GM12878 (cell line): Measurements from ENCODE around the gene SYK. TPM values are rescaled to one million over a fixed set of nuclear protein-coding genes. Genes with fewer than 3 reads are reported as not detected.
A peak's percentile ranks its signal among the peaks of the same experiment; 100 is the strongest.

Experiments
- CBX5 ChIP-seq: sonication (generic); IDR thresholded peaks from 2 replicates; pipeline ENCODE4 v1.6.1; 2016; ENCODE audit warnings: low read depth, moderate library complexity, mild to moderate bottlenecking, inconsistent platforms
- CHD1 ChIP-seq: IDR thresholded peaks from 2 replicates; pipeline ENCODE4 v1.6.1; 2012; ENCODE audit warnings: low read depth, low read length, improper control_type of control experiment
- FOS ChIP-seq: IDR thresholded peaks from 3 replicates; pipeline ENCODE4 v1.6.1; 2011; ENCODE audit warnings: borderline replicate concordance; ENCODE audit not compliant: insufficient read length; ENCODE audit errors: extremely low read depth
- HCFC1 ChIP-seq: fragments of 150-350 bp; IDR thresholded peaks from 2 replicates; pipeline ENCODE4 v1.6.1; 2014; ENCODE audit warnings: low read length
- IRF4 ChIP-seq: IDR thresholded peaks from 2 replicates; pipeline ENCODE4 v1.6.1; 2011; ENCODE audit warnings: low read depth, low read length
- MEF2B ChIP-seq: fragments of 450-650 bp; IDR thresholded peaks from 2 replicates; pipeline ENCODE4 v1.6.1; 2018; ENCODE audit warnings: mild to moderate bottlenecking, moderate library complexity; ENCODE audit not compliant: partially characterized antibody, poor library complexity, severe bottlenecking
- NBN ChIP-seq: fragments of 450-650 bp; IDR thresholded peaks from 2 replicates; pipeline ENCODE4 v1.6.1; 2016
- NR2C2 ChIP-seq: IDR thresholded peaks from 2 replicates; pipeline ENCODE4 v1.6.1; 2011; ENCODE audit warnings: borderline replicate concordance, low read depth; ENCODE audit not compliant: control insufficient read depth, insufficient read length
- RCOR1 ChIP-seq: conservative IDR thresholded peaks from 2 replicates; pipeline ENCODE4 v1.6.1; 2012; ENCODE audit warnings: low read depth, low read length, improper control_type of control experiment
- SIX5 ChIP-seq: IDR thresholded peaks from 2 replicates; pipeline ENCODE4 v1.6.1; 2011; ENCODE audit warnings: mild to moderate bottlenecking, low read depth, low read length, moderate library complexity; ENCODE audit not compliant: severe bottlenecking
- TCF12 ChIP-seq: IDR thresholded peaks from 2 replicates; pipeline ENCODE4 v1.6.1; 2011; ENCODE audit warnings: low read depth, mild to moderate bottlenecking, low read length
- WRNIP1 ChIP-seq: IDR thresholded peaks from 2 replicates; pipeline ENCODE4 v1.6.1; 2011; ENCODE audit warnings: low read depth, low read length, improper control_type of control experiment, borderline replicate concordance
- ZNF592 ChIP-seq: fragments of 450-650 bp; IDR thresholded peaks from 2 replicates; pipeline ENCODE4 v1.6.1; 2017; ENCODE audit warnings: mild to moderate bottlenecking, moderate library complexity
- ZZZ3 ChIP-seq: IDR thresholded peaks from 2 replicates; pipeline ENCODE4 v1.6.1; 2011; ENCODE audit warnings: low read depth; ENCODE audit not compliant: control insufficient read depth, insufficient read length
- polyA plus RNA-seq, 11 experiments: library from polyadenylated mRNA; depleted of rRNA in 4 of 11; unstranded in 6 of 11; stranded (reverse) in 5 of 11; fragments of >200 nt; fragmentation: Nextera tagmentation in 4 of 11; fragmentation: Illumina TruSeq in 1 of 11; extraction: Ambion mirVana in 4 of 11; extraction: Trizol in 1 of 11; gene quantifications; 1 replicate in 1 of 11; 2 replicates in 10 of 11; pipeline versions ENCODE4 v1.2.1 to v1.2.3, GENCODE V29; 2011 to 2016; ENCODE audit warnings: inconsistent platforms in 2 of 11, missing spikeins in 2 of 11, low read depth in 1 of 11
- total RNA-seq, 4 experiments: library from RNA; depleted of rRNA in 3 of 4; stranded (reverse); fragments of >200 nt in 3 of 4; fragmentation: Illumina TruSeq in 1 of 4; extraction: Trizol in 1 of 4; gene quantifications; 2 replicates each; pipeline versions ENCODE4 v1.2.1 to v1.2.3, GENCODE V29; 2013 to 2021
- TF ChIP-seq, protein P1 (sequence below): fragments of 450-650 bp; IDR thresholded peaks from 2 replicates; pipeline ENCODE4 v1.6.1; 2016; ENCODE audit warnings: mild to moderate bottlenecking
- TF ChIP-seq, protein P2 (sequence below): fragments of 450-650 bp; IDR thresholded peaks from 2 replicates; pipeline ENCODE4 v1.6.1; 2018; ENCODE audit warnings: mild to moderate bottlenecking, low read depth, moderate library complexity; ENCODE audit not compliant: partially characterized antibody

Gene SYK
- total and polyA plus RNA-seq, 10 of the 15 experiments (the other 5 are each of a cell fraction or from before 2014, with no cell fraction given), result 6.5 to 135 (median 68.8) TPM

DNA sequence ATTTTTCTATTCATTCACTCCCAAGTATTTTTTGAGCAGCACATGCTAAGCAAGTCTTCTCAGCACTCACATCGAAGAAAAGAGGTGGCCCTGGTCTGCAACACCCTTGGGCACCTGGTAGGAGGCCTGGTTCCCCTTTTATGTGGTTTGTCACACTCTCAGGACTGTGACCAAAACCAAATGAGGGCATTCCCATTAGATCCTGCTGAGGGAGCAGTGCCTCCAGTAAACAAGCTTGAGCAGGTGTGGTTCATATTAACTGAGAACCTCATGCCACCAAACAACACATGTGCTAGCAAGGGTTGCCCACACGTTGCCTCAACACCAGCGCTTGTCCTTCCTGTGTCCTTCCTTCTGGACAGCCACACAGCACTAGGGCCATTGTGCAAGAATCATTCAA is 26.9 kb upstream of the SYK start (continued):
- TF ChIP-seq ZNF592, result no peak
- no peak for TF ChIP-seq CBX5
- no peak for TF ChIP-seq CHD1
- TF ChIP-seq NBN, result 0 out of 2 replicates have a peak, but pooled peaks have one; percentile 25
- peak; percentile 83; the same call in 1 of the 2 replicates for TF ChIP-seq IRF4
- no peak for TF ChIP-seq HCFC1
- TF ChIP-seq NR2C2, result no peak
- TF ChIP-seq WRNIP1, result no peak
- TF ChIP-seq MEF2B, result peak; percentile 27
- peak; percentile 85 for TF ChIP-seq TCF12
- no peak for TF ChIP-seq RCOR1
- TF ChIP-seq, protein P1, sequence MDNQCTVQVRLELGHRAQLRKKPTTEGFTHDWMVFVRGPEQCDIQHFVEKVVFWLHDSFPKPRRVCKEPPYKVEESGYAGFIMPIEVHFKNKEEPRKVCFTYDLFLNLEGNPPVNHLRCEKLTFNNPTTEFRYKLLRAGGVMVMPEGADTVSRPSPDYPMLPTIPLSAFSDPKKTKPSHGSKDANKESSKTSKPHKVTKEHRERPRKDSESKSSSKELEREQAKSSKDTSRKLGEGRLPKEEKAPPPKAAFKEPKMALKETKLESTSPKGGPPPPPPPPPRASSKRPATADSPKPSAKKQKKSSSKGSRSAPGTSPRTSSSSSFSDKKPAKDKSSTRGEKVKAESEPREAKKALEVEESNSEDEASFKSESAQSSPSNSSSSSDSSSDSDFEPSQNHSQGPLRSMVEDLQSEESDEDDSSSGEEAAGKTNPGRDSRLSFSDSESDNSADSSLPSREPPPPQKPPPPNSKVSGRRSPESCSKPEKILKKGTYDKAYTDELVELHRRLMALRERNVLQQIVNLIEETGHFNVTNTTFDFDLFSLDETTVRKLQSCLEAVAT, result no peak
- no peak for TF ChIP-seq FOS
- TF ChIP-seq ZZZ3, result no peak
- TF ChIP-seq, protein P2, sequence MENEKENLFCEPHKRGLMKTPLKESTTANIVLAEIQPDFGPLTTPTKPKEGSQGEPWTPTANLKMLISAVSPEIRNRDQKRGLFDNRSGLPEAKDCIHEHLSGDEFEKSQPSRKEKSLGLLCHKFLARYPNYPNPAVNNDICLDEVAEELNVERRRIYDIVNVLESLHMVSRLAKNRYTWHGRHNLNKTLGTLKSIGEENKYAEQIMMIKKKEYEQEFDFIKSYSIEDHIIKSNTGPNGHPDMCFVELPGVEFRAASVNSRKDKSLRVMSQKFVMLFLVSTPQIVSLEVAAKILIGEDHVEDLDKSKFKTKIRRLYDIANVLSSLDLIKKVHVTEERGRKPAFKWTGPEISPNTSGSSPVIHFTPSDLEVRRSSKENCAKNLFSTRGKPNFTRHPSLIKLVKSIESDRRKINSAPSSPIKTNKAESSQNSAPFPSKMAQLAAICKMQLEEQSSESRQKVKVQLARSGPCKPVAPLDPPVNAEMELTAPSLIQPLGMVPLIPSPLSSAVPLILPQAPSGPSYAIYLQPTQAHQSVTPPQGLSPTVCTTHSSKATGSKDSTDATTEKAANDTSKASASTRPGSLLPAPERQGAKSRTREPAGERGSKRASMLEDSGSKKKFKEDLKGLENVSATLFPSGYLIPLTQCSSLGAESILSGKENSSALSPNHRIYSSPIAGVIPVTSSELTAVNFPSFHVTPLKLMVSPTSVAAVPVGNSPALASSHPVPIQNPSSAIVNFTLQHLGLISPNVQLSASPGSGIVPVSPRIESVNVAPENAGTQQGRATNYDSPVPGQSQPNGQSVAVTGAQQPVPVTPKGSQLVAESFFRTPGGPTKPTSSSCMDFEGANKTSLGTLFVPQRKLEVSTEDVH, result no peak
- TF ChIP-seq SIX5, result no peak
